Peyer's patch (tissue), 4 donors: ENCODE data around the gene TBCD.

Experiments used
- CTCF ChIP-seq, 6 experiments: fragments of 450-650 bp in 4 of 6; fragments of 200-600 bp in 2 of 6; sonication (generic) in 1 of 6; IDR thresholded peaks; one replicate each; pipeline ENCODE4 v1.5.1; 2017 to 2019; ENCODE audit warnings: antibody characterized with exemption in 6 of 6, mild to moderate bottlenecking in 3 of 6, moderate library complexity in 1 of 6
- POLR2A ChIP-seq, 2 donors: fragments of 450-650 bp; IDR thresholded peaks; one replicate each; pipeline ENCODE4 v1.5.1; 2017; ENCODE audit warnings: antibody characterized with exemption in 2 of 2, mild to moderate bottlenecking in 2 of 2, moderate library complexity in 2 of 2

- TF ChIP-seq CTCF (IDR thresholded peaks at IDR 0.05) = no peak
- no peak for TF ChIP-seq POLR2A (IDR thresholded peaks at IDR 0.05)
Observed at GRCh38 chr17:82887255-82888164, 135.6 kb downstream of the TBCD start.
